BE2C (cell line): ENCODE measurements around the gene EDNRA.

Source experiments
- DNase-seq: peaks from one replicate; pipeline ENCODE4 v3.0.0-alpha.2; 2020
- H3K27me3 ChIP-seq: fragments of 250-450 bp; sonication (Bioruptor Pico); 2 replicates; pipeline ENCODE4 v1.5.1; 2020; ENCODE audit warnings: mild to moderate bottlenecking
- H3K36me3 ChIP-seq: fragments of 250-450 bp; sonication (Bioruptor Pico); 2 replicates; pipeline ENCODE4 v1.5.1; 2020; ENCODE audit warnings: mild to moderate bottlenecking
- H3K4me1 ChIP-seq: fragments of 250-450 bp; sonication (Bioruptor Pico); 2 replicates; pipeline ENCODE4 v1.5.1; 2020
- H3K4me3 ChIP-seq: 2 replicates; pipeline ENCODE4 v1.5.1; 2011; ENCODE audit warnings: low read depth, low read length
- H3K9me3 ChIP-seq: fragments of 250-450 bp; sonication (Bioruptor Pico); 2 replicates; pipeline ENCODE4 v1.5.1; 2020
- TF ChIP-seq, protein P1 (sequence below): IDR thresholded peaks from 2 replicates; pipeline ENCODE4 v1.5.1; 2012; ENCODE audit warnings: mild to moderate bottlenecking, low read depth, low read length

The EDNRA gene

DNA sequence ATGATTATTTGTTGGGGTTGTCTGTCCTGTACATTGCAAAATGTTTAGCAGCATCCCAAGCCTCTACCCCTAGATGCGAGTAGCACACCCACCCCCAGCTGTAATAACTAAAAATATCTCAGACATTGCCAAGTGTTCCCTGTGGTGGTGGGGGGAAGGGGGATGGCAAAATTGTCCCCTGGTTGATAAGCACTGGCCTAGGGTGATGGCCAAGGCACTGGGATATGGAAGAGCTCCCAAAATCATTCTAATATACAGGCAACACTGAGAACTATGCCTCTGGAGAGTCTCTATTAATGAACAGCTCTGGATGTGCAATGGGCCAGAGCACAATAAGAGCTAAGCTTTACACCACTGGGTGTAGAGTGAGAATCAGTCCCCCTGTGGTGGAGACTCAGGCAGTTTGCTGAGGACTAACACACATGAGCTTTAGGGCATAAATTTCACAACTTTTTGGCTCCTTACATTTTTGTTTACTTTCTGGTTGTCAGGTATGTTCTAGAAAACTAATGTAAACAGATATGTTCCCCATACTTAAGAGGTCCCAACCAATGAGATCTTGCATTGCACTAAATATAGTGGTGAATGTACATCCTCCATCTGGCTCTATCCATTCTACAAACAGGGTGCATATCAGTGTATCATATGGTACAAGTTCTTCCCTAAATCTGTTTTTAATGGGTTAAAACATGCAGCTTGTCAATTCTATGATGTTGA is 34.5 kb downstream of the EDNRA start:
- Histone ChIP-seq H3K36me3 (peaks cover 4% of the 10 kb centered on the region), H3K27me3 (no peaks in the 10 kb centered on the region), H3K9me3 (no peaks in the 10 kb centered on the region), H3K4me3 (no peak overlapping the region), H3K4me1 (peaks cover 33% of the 10 kb centered on the region)
- TF ChIP-seq, protein P1, sequence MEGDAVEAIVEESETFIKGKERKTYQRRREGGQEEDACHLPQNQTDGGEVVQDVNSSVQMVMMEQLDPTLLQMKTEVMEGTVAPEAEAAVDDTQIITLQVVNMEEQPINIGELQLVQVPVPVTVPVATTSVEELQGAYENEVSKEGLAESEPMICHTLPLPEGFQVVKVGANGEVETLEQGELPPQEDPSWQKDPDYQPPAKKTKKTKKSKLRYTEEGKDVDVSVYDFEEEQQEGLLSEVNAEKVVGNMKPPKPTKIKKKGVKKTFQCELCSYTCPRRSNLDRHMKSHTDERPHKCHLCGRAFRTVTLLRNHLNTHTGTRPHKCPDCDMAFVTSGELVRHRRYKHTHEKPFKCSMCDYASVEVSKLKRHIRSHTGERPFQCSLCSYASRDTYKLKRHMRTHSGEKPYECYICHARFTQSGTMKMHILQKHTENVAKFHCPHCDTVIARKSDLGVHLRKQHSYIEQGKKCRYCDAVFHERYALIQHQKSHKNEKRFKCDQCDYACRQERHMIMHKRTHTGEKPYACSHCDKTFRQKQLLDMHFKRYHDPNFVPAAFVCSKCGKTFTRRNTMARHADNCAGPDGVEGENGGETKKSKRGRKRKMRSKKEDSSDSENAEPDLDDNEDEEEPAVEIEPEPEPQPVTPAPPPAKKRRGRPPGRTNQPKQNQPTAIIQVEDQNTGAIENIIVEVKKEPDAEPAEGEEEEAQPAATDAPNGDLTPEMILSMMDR: no peak
- DNase-seq: no peak

DNA sequence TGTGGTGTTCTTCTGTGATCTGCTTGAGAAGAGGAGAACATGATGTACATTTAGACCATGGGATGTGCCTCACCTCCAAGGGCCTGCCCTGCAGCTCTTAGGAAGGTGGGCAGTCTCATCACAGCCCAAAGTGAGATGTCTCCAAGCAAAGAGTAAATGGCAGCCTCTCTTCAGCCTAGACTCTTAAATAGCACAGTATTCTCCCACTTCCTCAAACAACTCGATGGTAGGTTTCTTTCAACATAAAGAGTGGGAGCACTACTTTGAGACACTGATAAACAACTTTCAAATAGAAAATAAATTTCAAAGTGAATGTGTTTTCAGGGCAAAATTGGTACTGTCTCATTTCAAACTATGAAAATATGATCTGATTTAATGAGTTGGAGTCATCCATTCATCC is 35.2 kb downstream of the EDNRA start:
- TF ChIP-seq, protein P1: no peak
- Histone ChIP-seq H3K36me3 (peaks cover 4% of the 10 kb centered on the region), H3K27me3 (no peaks in the 10 kb centered on the region), H3K4me1 (peaks cover 28% of the 10 kb centered on the region), H3K9me3 (no peaks in the 10 kb centered on the region), H3K4me3 (no peak overlapping the region)
- no peak for DNase-seq

DNA sequence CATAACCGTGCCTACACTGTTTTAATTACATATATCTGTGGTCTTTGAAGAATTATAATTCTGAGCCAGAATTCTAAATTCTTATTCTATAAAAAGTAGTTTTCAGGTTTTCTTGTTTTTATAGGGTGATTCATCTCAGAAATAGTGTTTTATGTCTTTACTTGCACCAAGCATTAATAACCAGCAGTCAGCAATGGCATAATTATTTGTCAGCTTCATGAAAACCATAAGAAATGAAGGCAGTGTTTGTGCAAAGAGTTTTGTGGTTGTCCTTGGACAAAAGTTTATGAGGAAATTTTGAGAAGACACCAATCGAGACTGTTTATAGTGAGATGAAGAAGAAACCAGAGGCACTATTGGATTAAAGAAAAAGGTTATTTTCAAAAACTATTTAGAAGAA is 37.2 kb downstream of the EDNRA start:
- TF ChIP-seq, protein P1: no peak
- Histone ChIP-seq H3K9me3 (no peaks in the 10 kb centered on the region), H3K4me1 (peaks cover 9% of the 10 kb centered on the region), H3K27me3 (no peaks in the 10 kb centered on the region), H3K4me3 (no peak overlapping the region), H3K36me3 (no peaks in the 10 kb centered on the region)
- no peak for DNase-seq

DNA sequence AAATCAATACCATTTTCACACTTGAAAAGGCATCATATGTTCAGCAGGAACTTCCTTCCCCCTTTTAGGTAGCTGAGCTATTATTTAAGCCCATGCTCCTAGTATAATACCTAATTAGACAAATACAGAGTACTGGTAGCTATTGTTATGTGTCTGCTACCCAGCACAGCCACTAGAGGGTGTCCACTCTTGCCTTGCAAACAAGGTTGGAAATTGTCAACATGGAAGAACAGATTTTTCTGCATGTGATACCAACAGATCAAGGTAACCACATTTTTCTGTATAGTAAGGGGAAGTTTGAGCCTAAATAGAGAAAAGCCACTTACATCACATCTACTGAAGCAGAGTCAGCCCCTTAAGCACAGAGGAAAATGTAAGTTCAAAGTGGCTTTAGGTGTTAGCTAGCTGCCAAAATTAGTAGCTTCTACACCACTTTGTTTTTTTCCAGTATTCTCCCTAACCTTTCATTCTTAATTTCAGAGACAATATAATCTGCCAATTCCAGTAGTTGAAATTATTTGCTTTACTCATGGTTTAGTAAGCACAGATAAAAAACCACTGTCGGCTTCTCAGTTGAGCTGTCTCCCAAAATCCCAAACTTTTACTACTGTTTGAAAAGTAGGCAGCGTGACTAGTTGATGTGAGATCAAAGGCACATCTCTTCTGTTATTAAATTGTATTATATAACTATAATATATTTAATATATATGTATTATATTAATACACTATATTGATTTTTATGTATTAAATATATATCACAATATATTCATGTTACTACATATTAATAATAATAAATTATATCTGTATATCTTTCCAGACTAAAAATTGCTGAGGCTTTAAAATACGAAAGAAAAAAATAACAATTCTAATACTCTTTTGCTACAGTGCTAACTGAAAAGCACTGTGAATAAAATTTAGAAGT is 38.2 kb downstream of the EDNRA start:
- H3K4me3 ChIP-seq: no peak overlapping the region
- TF ChIP-seq, protein P1: peak; percentile 98
- peak; percentile 77 for DNase-seq
- peaks cover 5% of the 10 kb centered on the region; the same call in 1 of the 2 replicates for H3K4me1 ChIP-seq
- H3K9me3 ChIP-seq: no peaks in the 10 kb centered on the region
- no peaks in the 10 kb centered on the region for H3K36me3 ChIP-seq
- H3K27me3 ChIP-seq: no peaks in the 10 kb centered on the region

DNA sequence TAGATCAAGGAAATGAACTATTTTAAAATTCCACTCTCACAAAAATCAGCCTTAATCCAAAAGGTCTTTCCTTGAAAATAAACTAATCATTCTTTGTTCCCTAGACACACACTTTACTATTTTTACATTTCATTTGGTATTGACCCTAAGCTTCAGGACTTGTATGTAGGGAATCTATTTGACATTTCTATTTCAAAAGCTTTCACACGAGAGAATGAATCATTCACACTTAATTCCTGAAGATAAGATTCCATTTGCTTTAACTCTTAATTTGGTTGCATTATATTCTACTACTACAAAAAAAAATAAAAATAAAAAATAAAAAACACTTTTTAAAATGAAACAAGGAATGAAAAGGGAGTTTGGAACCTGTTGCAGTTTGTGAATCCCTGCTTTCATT is 43.7 kb downstream of the EDNRA start:
- TF ChIP-seq, protein P1: no peak
- no peak for DNase-seq
- Histone ChIP-seq H3K36me3 (0 out of 2 replicates have a peak, but pooled peaks cover 2% of the 10 kb centered on the region), H3K4me3 (no peak overlapping the region), H3K4me1 (no peaks in the 10 kb centered on the region), H3K27me3 (no peaks in the 10 kb centered on the region), H3K9me3 (no peaks in the 10 kb centered on the region; the same call in 1 of the 2 replicates)
